B cell (primary cell): Measurements from ENCODE around the gene CNTNAP2.

ENCODE experiments used
- EZH2 ChIP-seq: IDR thresholded peaks from 2 replicates; pipeline ENCODE4 v1.6.1; 2012; ENCODE audit warnings: borderline replicate concordance, low read depth, mild to moderate bottlenecking, moderate library complexity, low read length; ENCODE audit not compliant: insufficient read depth, poor library complexity, severe bottlenecking
- TF ChIP-seq, protein P1 (sequence below): fragments of 200-600 bp; IDR thresholded peaks from one replicate; pipeline ENCODE4 v1.8.0; 2022; ENCODE audit warnings: antibody characterized with exemption, mild to moderate bottlenecking

DNA sequence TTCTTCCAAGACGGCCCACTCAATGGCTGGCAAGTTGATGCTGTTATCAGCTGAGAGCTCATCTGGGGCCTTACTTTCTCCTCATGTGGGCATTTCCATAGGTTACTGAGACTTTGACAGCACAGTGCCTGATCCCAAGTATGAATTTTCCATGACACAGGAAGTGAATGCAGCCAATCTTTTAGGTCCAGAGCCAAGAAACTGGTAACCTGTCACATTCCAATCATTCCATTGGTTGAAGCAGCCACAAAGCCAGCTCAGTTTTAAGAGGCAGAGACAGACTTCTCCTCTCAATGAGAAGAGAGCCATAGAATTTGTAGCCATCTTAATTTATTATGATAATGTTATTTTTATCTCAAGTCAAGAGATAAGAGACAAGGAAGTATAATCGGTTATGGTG is 775.5 kb downstream of the CNTNAP2 start:
- TF ChIP-seq, protein P1, sequence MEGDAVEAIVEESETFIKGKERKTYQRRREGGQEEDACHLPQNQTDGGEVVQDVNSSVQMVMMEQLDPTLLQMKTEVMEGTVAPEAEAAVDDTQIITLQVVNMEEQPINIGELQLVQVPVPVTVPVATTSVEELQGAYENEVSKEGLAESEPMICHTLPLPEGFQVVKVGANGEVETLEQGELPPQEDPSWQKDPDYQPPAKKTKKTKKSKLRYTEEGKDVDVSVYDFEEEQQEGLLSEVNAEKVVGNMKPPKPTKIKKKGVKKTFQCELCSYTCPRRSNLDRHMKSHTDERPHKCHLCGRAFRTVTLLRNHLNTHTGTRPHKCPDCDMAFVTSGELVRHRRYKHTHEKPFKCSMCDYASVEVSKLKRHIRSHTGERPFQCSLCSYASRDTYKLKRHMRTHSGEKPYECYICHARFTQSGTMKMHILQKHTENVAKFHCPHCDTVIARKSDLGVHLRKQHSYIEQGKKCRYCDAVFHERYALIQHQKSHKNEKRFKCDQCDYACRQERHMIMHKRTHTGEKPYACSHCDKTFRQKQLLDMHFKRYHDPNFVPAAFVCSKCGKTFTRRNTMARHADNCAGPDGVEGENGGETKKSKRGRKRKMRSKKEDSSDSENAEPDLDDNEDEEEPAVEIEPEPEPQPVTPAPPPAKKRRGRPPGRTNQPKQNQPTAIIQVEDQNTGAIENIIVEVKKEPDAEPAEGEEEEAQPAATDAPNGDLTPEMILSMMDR, result no peak
- TF ChIP-seq EZH2, result no peak
